ENCODE data around the gene ATP2A1.

GRCh38 chr16:28835864-28836760, 42.2 kb upstream of the ATP2A1 start:
- TF ChIP-seq CHD1 (IDR thresholded peaks at IDR 0.05; ENCODE audit: low read depth, low read length) (no peak), SMC3 (IDR thresholded peaks at IDR 0.05; ENCODE audit: low read depth, low read length) (no peak), POLR2A (IDR thresholded peaks at IDR 0.05; ENCODE audit: low read depth, low read length) (no peak)
